GM20431 (cell line): ENCODE data around the gene PDE4DIP.
"Not testable (repeated sequence)": the region's sequence is repeated elsewhere in the genome, so short reads cannot be mapped to it uniquely, and the experiment has no call there.

Source experiments
- in situ Hi-C: fragments of 300-500 bp; cut with MseI, MboI; formaldehyde crosslinking; loops from one replicate; pipeline ENCODE4 v1.15.0; 2020; ENCODE audit warnings: low sequenced_read_pairs; ENCODE audit not compliant: unreplicated experiment

PDE4DIP gene

DNA sequence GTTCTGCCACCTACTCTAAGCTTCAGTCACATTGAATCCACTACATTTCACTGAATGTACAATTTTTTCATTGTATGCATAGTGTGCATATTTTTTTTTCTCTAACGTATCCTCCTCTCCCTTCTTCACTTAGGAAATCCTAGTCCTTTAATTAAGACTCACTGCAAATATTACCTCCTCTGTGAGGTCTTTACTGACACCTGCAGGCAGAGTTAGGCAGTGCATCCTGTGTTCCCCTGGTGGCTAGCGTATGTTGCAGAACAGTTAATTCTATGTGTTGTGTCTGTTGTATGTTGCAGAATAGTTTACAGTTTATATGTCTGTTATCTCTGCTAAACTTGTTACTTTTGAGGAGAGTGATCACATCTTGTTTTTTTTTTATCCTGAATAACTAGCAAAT lies 121.9 kb downstream of the PDE4DIP start:
- in situ Hi-C loops, result not testable (repeated sequence)

DNA sequence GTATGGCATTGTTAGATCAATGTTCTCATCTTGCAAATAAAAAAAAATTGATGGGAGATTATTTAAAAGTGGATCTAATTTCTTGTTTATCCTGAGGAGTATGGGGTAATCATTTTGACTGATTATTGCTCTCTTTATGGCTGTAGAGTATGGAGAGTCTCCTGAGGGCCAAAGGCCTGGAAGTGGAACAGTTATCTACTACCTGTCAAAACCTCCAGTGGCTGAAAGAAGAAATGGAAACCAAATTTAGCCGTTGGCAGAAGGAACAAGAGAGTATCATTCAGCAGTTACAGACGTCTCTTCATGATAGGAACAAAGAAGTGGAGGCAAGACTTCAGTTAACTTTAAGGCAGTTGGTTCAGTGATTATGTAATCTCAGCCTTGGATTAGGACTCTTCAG lies 123.4 kb downstream of the PDE4DIP start:
- in situ Hi-C loops, result not testable (repeated sequence)

DNA sequence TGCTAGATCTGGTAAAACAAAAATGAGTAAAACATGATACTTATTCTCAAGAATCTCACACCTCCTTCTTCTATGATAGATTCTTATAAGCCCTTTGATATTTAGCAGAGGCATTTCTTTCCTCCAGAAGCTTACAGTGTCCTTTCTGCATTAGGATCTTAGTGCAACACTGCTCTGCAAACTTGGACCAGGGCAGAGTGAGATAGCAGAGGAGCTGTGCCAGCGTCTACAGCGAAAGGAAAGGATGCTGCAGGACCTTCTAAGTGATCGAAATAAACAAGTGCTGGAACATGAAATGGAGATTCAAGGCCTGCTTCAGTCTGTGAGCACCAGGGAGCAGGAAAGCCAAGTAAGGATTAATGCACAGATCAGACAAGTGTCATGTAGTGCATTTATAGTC lies 124.5 kb downstream of the PDE4DIP start:
- in situ Hi-C loops, result not testable (repeated sequence)

DNA sequence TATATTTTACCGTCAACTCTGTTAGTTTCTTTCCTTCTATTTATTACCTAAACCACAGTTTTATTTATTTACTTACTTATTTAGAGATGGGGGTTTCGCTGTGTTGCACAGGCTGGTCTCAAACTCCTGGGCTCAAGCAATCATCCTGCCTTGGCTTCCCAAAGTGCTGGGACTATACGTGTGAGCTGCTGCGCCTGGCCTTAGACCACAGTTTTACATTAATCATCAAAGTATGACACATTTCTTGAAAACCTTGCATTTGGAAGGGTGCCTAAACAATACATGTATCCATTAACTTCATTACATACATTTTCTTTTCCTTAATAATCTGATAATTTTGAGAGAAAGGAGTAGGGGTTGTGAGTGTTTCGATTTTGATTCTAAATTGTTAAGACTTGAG lies 124.9 kb downstream of the PDE4DIP start:
- in situ Hi-C loops, result not testable (repeated sequence)

DNA sequence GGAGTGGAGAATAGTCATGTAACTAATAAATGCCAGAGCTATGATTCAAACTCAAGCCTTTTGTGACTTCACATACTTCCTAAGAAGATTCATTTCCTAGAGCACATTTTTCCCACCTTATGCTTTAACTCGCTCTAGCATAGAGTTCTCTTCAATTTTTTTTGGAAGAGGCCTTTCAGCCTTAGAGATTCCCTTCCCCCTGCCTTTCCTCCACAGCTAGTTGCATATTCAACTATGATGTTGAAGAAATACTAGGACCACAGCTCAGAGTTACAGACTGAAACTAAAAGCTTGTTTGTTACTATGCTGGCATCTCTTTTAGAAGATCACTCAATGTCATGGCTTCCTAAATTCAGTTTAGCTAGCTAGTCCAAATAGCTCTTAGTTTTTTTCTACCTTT lies 131.2 kb downstream of the PDE4DIP start:
- in situ Hi-C loops, result not testable (repeated sequence)

DNA sequence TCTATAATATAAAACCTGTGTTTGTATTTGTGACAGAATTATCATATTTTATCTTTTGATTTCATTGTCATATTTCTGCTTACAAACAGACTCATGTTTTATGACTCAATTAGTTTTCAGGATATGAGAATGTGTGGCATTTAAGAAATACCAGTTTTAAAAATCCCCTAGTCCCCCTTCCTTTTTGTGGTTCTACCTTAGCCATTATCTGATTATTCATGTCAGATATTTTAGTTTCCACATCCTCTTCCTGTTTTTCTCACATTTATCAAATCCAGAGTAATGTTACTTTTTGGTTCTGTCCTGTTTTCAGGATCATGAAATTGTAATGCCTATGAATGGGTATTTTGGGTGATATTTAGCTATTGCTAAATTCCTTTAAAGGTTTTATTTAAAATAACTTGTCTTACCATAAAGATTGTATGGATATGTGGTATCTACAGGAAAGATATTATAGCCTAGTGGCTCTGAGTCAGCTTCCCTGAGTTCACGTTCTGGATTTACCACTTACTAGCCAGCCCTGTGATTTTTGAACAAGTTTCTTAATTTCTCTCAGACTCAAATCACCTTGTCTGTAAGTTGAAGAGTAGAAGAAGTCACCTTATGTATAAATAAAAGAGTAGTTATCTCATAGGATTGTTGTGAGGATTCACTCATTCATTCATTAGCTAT lies 131.8 kb downstream of the PDE4DIP start:
- in situ Hi-C loops, result not testable (repeated sequence)

DNA sequence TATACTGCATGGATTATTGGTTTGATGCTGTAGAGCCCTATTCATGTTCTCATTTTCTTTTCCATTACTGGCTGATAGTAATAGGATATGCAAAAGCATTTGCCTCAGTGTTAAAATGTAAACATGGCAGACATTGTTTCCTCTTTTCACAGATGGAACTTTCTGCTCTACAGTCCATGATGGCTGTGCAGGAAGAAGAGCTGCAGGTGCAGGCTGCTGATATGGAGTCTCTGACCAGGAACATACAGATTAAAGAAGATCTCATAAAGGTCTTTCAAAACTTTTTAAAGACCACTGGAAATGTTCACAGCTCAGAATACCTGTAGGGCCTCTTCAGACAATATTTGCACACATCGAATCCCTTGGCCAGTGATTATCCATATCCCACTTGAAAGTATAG lies 133.6 kb downstream of the PDE4DIP start:
- in situ Hi-C loops, result not testable (repeated sequence)

DNA sequence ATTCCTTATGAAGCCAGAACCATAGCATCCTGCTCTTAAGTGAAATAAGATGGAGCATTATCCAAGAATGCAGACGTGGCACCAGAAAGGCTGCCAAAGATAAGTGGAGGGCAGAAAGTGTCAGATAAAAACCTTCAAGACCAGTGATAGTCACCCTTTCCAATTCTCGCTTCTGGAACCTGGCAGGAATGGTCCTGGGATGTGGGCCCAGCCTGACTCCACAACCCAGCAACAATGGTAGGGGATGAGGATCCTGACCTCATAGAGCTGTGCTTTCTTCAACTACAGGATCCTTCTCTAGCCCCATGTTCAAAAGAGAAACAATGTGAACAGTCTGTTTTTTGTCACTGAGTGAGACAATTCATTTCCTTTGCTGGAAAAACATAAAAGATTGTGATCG lies 145.2 kb downstream of the PDE4DIP start:
- in situ Hi-C loops, result not testable (repeated sequence)

DNA sequence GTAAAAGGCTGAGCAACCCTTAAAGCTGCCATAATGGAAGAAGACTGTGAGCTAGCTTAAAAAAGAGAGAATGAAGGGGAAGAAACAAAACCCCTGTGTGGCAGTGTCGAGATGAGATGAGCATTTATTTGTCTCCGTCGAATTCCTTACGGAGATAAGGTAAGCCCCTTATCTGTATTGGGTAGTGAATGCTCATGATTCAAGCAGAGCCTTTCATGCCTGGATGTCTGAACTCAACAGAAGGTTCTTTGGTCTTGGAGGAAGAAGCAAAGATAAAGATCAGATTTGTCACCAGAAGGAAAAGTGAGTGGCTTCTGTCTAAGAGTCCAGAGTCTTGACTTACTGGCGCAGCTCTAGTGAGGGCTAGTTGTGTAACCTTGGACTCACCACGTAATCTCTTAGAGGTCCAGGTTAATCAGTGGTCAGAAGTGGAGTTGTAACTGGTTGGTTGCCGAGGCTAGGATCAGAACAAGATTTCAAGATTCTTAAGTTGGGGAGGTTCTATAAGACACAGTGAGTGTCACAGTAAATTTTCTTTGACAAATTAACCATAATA lies 146.1 kb downstream of the PDE4DIP start:
- in situ Hi-C loops, result not testable (repeated sequence)

DNA sequence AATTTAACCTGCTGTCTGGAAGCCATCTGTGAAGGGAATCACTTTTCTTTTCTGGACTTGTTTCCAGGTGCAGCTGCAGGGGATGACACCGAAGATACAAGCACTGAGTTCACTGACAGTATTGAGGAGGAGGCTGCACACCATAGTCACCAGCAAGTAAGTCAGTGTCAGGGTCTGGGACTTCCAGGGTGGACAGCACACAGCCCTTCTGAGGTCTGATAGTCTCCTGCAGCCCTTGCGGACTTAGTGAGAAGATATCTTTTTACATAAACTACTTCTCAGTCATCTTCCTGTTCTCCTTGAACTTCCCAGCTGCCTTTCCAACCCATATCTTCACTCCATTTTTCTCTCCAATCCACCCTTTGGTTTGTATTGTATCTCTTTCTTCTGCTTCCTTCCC lies 147.6 kb downstream of the PDE4DIP start:
- in situ Hi-C loops, result not testable (repeated sequence)

DNA sequence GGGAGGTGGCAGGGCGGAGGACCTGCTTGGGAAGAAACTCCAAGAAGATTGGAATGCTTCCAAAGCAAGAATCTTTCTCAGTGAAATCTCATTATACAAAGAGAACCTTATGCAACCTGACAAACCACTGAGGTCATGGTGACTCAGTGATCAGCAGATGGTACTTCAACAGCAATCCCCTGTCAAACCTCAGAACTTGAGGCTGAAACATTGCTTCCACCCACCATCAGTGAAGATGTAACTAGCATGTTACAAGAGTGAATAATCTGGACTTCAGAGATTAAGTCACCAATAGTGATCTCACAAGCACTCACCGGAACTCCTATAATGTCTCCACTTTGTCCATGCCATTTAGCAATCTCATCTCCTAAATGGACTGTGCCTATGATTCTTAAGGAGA lies 148.1 kb downstream of the PDE4DIP start:
- in situ Hi-C loops, result not testable (repeated sequence)

DNA sequence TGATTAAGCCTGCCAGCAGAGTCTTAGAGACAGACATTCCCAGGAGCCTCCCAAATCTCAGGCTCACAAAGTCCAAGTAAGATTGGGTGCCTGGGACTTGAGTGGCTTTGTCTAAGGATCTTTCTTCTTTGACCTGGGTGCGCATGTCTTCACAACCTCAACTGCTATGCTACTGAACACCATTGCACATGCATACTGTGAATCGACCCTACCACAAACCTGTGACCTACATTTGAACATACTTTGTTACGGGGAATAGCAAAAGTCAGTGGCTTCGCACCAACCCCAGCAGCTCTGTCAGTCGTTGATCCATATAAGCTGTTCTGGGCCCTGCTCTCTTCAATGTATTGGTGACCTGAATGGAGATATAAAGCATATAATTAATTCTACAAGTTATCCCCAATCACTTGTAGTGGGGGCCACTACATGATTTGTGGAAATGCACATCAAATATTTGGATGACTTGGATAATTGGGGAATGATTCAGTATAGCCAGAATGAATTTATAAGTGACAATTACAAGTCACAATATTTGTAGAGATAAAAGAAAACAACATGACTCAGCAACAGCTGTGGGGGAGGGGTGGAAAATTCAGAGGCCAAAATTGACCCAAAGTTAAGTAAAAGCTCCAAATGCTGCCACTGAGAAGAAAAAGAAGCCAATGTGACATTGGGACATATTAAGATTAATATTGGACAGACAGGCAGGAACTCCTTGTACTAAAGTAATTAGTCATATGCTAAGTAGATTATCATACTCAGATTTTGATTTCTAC lies 152.4 kb downstream of the PDE4DIP start:
- in situ Hi-C loops, result not testable (repeated sequence)

DNA sequence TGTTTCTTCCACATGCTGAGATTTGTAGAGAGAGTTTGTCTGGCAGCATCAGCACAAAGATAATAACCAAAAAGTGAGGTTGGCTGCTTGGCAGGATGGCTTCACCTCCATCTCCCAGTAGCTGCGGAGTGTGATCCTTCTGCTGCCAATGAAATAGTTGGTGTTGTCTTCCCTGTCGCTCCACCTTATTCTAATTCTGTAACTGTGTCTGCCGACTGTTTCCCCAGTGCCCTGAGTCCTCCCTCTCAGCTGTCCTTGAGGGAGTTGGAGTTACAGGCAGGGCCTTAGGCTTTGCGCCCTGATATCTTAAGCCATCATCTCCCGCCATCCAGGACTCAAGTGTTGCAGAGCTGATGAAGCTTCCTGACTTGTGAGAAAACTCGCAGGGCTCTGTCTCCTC lies 153.2 kb downstream of the PDE4DIP start:
- in situ Hi-C loops, result not testable (repeated sequence)

DNA sequence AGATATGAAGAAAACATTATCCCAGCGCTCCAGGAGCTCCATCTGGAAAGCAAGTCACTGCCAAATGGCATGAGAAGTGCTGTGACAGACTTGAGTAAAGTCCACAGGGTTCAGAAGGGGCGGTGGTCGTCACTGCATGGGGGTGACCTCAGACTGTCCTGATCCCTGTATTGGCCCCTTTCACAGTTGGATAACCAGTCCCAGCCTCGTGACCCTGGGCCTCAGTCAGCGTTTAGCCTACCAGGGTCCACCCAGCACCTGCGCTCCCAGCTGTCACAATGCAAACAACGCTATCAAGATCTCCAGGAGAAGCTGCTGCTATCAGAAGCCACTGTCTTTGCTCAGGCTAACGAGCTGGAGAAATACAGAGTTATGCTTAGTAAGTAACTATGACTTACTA lies 158.4 kb downstream of the PDE4DIP start:
- in situ Hi-C loops, result not testable (repeated sequence)

DNA sequence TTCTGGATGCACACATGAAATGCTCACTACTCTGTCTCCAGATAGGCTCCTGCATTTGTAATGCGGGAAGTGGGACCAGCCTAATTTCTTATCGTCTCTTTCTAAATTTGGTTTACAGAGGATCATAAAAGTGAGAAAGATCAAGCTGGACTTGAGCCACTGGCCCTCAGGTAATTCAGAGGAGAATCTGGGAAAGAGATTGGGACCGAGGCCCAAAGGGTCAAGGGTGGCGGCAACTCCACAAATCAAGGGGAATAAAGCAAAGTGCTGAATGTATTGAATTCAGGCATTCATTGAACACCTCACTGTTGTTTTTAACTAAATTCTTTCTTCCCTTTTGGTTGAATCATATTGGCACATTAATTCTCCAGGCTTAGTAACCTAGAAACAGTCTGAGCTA lies 164.1 kb downstream of the PDE4DIP start:
- in situ Hi-C loops, result not testable (repeated sequence)

DNA sequence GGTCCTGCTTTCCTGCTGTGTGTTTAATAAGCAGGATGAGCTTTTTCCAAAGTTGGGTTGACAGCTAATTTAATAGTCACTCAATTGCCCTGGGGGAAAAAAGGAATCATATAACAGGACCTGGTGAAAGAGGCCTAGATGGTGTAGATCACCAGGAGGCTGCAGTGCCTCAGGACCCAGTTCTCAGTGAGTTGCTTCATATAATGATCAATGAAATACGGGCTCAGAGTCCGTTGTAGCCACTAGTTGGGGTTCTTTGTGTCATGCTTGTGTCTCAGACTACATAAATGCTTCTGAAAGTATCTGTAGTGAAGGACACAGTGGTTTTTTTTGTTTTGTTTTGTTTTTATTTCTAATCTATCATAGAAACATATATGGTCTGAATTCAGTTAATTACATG lies 164.5 kb downstream of the PDE4DIP start:
- in situ Hi-C loops, result not testable (repeated sequence)

DNA sequence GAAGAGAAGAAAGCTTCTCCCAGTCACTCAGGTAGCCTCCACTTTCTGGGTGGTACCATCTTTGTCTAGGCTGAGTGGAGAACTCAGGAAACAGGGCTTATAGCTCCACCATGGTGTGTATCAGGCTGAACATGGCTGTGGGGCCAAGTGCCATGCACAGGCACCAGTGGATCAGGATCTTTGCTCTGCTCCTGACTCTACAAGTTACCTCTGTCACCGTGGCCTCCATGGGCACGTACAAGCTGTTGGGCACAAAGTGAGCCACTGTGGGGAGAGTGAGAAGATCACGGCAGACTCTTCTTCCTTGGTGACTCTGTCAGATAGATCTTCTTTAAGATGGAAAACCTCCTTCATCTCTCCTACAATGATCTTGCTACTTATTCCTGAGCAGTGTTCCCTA lies 165.5 kb downstream of the PDE4DIP start:
- in situ Hi-C loops, result not testable (repeated sequence)

DNA sequence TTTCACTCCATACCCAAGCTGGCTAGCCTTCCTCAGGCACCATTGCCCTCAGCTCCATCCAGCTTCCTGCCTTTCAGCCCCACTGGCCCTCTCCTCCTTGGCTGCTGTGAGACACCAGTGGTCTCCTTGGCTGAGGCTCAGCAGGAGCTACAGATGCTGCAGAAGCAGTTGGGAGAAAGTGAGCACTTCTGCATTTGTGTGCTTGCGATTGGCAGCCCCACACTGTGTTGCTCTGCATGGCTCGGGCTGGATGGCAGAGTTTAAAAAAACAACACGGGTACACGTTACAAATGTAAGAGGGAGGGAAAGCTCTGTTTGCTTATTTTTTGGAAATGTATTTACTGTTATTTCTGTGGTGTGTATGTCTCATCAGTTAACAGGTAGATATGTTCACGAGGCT lies 168.4 kb downstream of the PDE4DIP start:
- in situ Hi-C loops, result not testable (repeated sequence)

DNA sequence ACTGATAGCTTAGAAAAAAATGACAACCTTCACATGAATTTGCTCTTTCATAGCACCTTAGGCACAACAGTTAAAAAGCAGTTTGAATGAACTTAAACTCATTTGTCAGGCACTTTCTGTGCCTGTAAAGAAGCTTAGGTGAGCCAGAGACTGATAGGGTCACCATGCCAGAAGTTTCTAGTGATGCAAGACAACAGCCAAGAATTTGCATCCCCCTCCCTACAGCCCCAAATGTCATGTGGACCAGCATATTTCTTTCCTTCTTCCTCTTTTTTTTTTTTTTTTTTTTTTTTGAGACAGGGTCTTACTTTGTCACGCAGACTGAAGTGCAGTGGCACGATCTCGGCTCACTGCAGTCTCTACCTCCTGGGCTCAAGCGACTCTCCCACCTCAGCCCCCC lies 169.3 kb downstream of the PDE4DIP start:
- in situ Hi-C loops, result not testable (repeated sequence)

DNA sequence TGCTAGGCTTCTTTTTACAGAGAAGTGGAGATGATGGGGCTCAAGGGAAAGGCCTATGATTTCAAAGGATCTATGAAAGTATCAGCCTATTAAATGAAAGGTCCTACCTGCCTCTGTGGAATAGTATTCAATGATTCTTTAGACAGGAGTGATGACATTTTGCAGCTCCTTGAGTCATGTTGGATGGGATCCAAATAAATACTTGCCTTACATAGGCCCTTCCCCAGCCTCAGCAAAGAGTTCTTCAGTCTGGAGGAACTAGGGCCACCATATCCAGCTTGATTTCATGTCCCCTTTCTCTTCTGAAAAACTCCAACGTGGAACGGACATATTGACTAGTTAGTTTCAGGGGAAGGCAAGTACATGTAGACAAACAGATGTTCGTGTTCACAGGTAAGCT lies 171.3 kb downstream of the PDE4DIP start:
- in situ Hi-C loops, result not testable (repeated sequence)

DNA sequence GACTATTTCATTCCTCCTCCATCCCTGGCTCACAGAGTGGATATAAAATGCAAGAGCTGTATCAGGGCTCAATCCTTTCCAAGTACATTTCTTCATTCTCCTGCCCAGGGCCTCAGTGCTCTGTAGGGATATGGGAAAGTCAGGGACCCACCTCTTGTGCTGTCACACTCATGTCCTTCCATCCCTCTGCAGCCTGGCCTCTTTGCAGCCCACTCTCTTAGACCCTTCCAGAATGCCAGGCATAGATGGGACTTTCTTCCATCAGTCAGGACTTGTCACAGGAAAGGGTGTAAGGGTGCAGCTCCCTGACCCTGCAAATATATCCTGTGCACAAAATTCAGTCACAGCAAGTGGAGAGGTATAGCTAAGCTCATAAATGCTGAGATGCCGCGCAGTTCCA lies 172.4 kb downstream of the PDE4DIP start:
- in situ Hi-C loops, result not testable (repeated sequence)
